Neural cell (in vitro differentiated cells): ENCODE data around the gene MPPED2.

Experiments
- EZH2 ChIP-seq: fragments of 200-600, 300-800 bp; shearing (Covaris generic), sonication (generic); IDR thresholded peaks from 2 replicates; pipeline ENCODE4 v1.6.1; 2014; ENCODE audit warnings: antibody characterized with exemption, low read length, borderline replicate concordance, mild to moderate bottlenecking; ENCODE audit not compliant: insufficient read depth, poor library complexity, severe bottlenecking
- POLR2AphosphoS5 ChIP-seq: IDR thresholded peaks from 2 replicates; pipeline ENCODE4 v1.6.1; 2012

GRCh38 chr11:30513087-30513486, 73.1 kb downstream of the MPPED2 start:
- TF ChIP-seq EZH2 = no peak
- TF ChIP-seq POLR2AphosphoS5 = no peak
